ENCODE measurements around the gene UBN1.

GRCh38 chr16:4802659-4803287 lies 44.5 kb upstream of the UBN1 start:
- peak in 4 of 7 experiments; percentile 14 to 64 (median 30) for TF ChIP-seq CTCF (IDR thresholded peaks at IDR 0.05)
- no peak for TF ChIP-seq POLR2A (IDR thresholded peaks at IDR 0.05)
- TF ChIP-seq POLR2AphosphoS5 (IDR thresholded peaks at IDR 0.05) = peak in 2 of 3 donors; percentile 65 to 68
